NCI-H1694 treated with DMSO at 0.1 percent for 48 hours (cell line): ENCODE data around the gene RNF150.
"Not testable (repeated sequence)": the region's sequence is repeated elsewhere in the genome, so short reads cannot be mapped to it uniquely, and the experiment has no call there.

Experiments used
- DNase-seq: peaks from one replicate; lab custom pipeline; 2025; lab: John Stamatoyannopoulos, UW

Gene RNF150

DNA sequence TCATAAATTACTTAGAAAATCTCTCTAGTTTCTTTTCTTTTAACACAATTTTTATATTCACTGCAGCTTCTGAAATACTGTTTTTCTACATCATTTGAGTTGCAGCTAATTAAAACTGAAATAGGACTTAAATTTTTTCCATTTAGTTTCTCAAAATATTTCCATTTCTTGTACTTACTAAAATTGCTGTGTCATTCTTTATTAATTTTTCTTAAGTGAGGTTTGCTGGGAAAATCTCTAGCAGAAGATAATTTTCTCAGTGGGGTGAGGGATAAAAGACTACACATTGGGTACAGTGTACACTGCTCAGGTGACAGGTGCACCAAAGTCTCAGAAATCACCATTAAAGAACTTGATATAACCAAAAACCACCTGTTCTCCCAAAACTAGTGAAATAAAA, 57.7 kb downstream of the RNF150 start:
- DNase-seq: no peak

GRCh38 chr4:141074098-141074878, 59.0 kb downstream of the RNF150 start:
- DNase-seq: no peak

GRCh38 chr4:141066690-141067089, 66.6 kb downstream of the RNF150 start:
- DNase-seq: no peak

DNA sequence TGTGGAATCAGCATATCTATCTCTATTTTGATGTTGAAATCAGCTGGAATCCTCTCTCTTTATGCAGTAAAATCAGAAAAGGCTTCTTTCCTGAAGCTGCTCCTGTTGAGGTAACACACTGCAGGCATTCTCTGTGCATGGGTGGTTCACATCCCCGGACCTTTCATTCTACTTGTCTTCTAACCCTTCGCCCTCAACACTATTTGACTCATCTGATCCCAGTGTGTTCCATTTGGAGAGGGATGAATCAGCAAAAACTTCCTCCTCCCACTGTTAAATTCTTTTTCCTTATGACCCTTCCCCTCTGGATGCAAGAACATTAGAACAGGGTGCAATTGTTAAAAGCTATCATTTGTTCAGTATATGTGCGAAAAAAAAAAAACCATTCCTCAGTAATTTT, 67.4 kb downstream of the RNF150 start:
- DNase-seq: no peak

GRCh38 chr4:141062651-141063050, 70.6 kb downstream of the RNF150 start:
- no peak for DNase-seq

DNA sequence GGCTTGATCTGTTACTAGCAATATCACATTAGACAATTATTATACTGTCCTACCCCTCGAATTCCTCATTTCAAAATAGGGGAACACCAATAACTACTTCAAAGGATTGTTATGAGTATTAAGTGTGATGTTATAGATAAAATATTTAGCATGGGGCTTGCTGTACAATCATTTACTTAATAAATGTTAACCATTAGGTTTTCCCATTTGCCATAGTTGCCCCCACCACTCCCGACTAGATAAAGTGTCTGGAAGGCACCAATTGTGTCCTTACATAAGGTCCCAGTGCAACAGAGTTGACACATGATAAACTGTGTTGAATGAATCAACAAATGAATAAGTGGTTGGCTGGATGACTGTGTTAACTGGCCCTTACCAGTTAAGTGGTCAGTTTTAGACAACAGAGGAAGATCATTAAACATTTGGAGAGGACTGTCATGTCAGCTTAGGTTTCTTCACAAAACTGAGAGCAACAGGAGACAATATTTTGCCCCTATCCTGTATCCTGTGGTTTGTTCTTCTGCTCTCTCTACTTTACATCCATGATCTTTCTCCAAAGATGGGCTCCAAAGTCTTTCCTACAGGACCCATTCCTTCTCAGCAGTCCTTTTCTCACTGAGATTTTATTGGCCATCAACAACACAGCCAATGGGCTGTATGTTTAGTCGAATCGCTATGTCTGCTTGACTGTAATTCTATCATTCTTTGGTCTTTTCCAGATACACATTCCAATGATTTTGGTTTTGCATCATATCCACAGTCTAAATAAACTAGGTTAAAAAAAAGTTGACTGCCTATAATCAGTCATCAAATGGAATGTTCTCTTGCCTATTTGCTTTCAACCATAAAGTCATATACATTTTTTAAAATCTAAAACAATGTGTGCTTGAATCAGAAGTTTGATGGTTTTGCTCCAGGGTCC, 74.4 kb downstream of the RNF150 start:
- no peak for DNase-seq

GRCh38 chr4:141057582-141057981, 75.7 kb downstream of the RNF150 start:
- no peak for DNase-seq

DNA sequence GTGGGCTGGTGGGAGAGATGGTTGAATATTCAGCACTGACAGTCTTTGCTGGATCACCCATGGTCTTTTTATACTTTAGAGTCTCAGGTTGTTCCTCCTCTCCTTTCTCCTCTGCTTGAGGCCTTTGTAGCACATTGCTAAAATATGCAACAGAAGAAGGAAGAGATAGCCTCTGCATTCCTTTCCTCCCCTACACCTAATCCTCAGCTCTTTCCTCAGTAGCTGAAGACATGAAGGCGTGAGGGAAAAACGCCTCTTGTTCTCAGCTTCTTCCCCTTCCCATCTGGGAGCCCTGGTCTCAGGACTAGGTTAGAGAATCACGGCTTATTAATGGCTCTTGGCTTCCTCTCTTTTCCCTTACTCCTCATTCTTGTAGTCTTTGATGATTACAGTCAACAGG, 76.8 kb downstream of the RNF150 start:
- DNase-seq: no peak

- DNase-seq: no peak
Observed at GRCh38 chr4:141054446-141054845, 78.8 kb downstream of the RNF150 start.

GRCh38 chr4:141050999-141051398, 82.3 kb downstream of the RNF150 start:
- not testable (repeated sequence) for DNase-seq

DNA sequence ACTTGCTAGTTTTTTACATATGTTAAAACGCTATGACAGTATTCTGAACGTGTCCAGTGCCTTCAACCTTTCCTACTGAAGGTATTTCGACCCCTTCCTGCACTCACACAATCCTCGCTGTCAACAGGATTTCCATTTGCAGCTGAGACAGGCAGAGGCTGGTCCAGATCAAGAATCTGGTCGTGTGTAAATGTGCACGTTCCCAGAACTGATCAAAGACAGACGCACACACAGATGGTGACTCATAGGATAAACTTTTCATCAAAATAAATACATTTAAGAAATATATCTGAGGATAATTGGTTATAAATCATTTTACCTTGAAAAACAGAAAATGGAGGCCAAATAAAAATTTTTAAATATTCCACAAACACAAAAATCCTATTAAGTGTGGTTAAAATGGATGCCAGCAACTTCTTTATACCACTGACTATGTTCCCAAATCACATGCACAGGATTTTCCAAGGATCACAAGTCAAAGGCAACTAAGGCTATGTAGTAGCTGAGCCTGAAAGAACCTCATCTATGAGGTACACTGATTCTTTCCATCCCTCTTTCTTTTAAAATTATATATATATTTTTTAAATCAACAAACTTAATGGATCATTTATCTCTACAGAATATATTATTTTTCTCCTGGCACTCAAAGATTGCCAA, 85.9 kb downstream of the RNF150 start:
- DNase-seq: no peak

DNA sequence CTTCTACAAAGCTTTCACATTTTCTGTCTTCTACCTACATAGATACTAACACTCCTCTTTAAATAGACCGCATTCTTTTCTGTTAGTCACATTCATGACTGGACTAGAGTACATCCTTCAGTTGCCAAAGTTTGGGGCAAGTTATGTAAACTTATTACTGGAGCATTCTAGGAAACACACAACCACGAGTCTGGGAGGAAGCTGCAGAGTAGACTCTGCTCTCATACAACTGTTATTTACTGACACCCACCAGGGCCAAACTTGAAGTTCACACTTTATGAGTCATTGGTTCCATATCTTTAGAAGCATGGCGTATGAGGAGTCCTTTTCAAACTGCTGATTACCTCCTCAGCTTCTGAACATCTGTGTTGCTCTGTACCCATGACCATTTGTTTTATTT, 87.0 kb downstream of the RNF150 start:
- DNase-seq: no peak

GRCh38 chr4:141045848-141046247, 87.4 kb downstream of the RNF150 start:
- no peak for DNase-seq

DNA sequence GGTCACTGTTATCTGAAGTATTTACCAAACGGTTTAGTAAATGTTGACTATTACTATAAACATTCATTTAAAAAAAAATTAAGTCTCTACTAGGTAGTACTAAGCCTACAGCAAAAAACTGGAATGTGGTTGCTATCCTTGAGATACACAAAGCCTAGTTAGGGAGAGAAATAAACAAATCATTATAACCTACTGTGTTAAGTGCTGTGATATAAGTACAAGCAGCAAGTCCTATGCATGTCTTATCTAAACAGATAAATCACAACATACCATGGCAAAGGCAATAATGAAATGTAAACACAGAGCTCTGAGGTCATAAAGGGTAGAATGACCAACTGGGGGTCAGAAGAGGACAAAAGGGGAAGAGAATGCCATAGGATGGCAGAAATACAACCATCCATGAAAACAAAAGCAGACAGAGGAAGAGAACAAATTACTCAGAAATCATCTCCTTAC, 92.2 kb downstream of the RNF150 start:
- no peak for DNase-seq

- DNase-seq: no peak
Observed at GRCh38 chr4:141039156-141039555, 94.1 kb downstream of the RNF150 start.

- no peak for DNase-seq
Observed at GRCh38 chr4:141038428-141038827, 94.8 kb downstream of the RNF150 start.

DNA sequence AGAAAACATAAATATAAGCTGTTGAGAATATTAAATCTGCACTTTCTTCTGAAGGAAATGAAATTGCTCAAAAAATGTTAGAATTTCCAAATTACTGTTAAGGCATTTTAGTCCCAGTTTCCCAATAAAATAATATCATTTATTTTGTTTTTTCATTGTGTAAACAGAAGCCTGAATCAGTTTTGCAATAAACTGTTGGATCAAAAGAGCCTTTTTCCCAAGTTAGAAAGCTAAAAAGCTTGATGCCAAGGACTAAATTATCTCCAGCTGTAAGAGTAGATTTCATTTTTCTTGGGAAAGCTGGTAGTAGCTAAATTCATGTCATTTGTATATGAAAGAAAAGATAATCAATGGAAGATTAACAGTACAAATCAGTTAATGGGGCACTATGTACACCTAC, 95.8 kb downstream of the RNF150 start:
- no peak for DNase-seq

DNA sequence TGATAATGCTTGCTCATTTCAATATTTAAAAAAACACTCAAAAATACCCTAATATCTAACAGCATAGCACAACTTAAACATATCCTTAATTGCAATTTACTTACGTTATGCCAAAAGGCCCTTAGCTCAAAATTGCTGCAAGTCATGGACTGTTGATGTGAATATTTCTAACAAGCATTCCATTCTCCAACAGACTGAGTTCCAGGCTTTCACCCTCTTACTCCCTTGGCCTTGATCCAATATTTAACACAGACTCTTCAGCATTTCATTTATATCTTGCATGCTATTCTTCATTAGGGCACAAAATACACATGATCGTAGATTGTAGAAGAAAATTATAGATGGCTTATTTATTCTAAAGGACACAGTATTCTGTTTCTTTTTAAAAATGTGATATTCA, 96.5 kb downstream of the RNF150 start:
- no peak for DNase-seq

- DNase-seq: no peak
Observed at GRCh38 chr4:141035920-141036319, 97.3 kb downstream of the RNF150 start.

DNA sequence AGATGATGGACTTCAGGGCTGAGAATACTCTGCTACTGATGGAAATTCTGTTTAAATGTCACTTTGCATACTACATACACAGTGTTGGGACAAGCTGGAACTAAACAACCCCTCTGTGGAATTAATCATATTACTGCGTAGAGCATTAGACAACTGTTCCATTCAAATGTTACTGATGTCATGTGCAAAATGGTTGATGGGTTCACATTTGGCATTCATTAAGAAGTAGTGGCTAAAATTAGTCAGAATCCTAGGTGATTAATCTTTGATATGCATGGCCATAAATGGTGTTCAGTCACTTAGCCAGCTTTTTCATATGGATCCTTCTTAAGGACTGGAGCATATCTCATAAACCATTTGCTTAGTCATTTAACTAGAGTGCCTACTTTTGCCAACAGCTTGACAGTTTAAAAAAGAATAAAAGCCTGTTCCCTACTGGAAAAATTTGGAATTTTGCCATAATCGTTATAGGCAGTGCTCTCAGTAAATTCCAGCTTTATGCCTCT, 105.2 kb downstream of the RNF150 start:
- DNase-seq: peak; percentile 90

GRCh38 chr4:141027421-141027820, 105.8 kb downstream of the RNF150 start:
- no peak for DNase-seq

DNA sequence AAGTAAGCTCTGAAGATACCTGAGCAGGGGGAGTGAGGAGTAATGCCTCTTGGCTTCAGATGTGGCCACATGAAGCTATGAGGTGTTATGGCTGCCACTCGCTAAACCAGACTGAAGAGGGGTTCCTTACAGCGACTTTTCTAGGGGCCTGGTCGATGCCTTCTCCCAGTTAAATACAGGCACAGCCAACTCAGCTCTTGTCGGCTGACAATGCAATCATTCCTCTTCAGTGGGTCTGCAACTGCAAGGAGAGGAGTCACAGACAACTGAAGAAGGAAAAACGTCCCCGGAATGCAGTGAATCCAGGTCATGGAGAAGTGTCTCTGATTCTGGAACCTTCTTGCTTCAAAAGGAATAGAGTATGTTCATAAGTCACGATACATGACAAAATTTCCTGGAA, 106.4 kb downstream of the RNF150 start:
- no peak for DNase-seq
